Measurements from ENCODE around the gene ZNF646.

GRCh38 chr16:31131416-31131815 is 57.2 kb downstream of the ZNF646 start:
- no peak for TF ChIP-seq CTCF (conservative IDR thresholded peaks at IDR 0.05)
- no peak for TF ChIP-seq ZFX (IDR thresholded peaks at IDR 0.05)
